Caki2 (cell line): ENCODE data around the gene HIP1. TPM values are rescaled to one million over a fixed set of nuclear protein-coding genes. Genes with fewer than 3 reads are reported as not detected.
"Not testable (repeated sequence)": the region's sequence is repeated elsewhere in the genome, so short reads cannot be mapped to it uniquely, and the experiment has no call there.

Experiments used
- DNase-seq: peaks from one replicate; pipeline ENCODE4 v3.0.0-alpha.2; 2015; ENCODE audit warnings: low read depth
- in situ Hi-C: cut with HindIII; loops from 2 replicates; pipeline ENCODE4 v1.10.0; 2016; ENCODE audit warnings: low sequenced_read_pairs, low pct_unique_long_range_greater_than_20kb, mixed read lengths
- total RNA-seq: library from RNA; depleted of rRNA; stranded (reverse); fragments of >200 nt; shearing (Covaris generic); gene quantifications from 2 replicates; pipeline ENCODE4 v1.2.3, GENCODE V29; 2014; ENCODE audit warnings: low replicate concordance

HIP1 gene
- total RNA-seq, 1 experiment from 2014 or later: 25.3 TPM

DNA sequence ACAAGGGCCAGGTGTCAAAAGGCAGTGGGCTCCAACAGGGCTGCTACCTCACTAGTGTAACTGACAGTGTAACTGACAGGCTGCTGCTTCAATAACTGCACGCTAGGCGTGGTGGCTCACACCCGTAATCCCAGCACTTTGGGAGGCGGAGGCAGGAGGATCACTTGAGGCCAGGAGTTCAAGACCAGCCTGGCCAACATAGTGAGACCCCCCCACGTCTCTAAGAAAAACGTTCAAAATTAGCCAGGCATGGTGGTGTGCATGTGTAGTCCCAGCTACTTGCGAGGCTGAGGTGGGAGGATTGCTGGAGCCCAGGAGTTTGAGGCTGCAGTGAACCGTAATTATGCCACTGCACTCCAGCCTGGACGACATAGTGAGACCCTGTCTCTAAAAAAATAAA, 16.8 kb downstream of the HIP1 start:
- DNase-seq, in situ Hi-C loops: not testable (repeated sequence)

GRCh38 chr7:75721426-75721825, 17.3 kb downstream of the HIP1 start:
- no peak for DNase-seq
- in situ Hi-C loops: no loop called here

DNA sequence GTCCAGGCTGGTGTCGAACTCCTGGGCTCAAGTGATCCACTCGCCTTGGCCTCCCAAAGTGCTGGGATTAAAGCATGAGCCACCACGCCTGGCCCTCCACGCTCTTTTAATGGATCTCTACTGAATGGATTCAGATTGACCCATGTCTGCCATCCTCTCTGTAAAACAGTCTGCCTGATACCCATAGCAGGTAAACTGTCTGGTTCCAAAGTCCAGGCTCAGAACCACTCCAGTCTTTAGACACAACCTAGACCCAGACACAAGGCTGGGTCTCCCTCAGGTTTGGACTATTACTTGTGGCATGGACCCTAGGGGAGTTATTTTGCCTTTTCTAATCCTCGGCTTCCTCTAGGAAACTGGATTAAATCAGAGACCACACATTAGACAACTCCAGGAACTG, 19.1 kb downstream of the HIP1 start:
- in situ Hi-C loops: no loop called here

GRCh38 chr7:75718390-75719031, 20.2 kb downstream of the HIP1 start:
- DNase-seq: no peak
- in situ Hi-C loops: no loop called here

More for the DNA sequence above, 19.1 kb downstream of the HIP1 start:
- DNase-seq: no peak

DNA sequence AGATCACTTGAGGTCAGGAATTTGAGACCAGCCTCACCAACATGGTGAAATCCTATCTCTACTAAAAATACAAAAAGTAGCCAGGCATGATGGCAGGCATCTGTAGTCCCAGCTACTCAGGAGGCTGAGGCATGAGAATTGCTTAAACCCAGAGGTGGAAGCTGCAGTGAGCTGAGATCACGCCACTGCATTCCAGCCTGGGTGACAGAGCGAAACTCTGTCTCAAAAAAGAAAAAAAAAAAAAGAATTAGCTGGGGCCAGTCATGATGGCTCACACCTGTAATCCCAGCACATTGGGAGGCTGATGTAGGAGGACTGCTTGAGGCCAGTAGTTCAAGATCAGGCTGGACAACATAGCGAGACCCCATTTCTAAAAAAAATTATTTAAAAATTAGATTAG, 21.0 kb downstream of the HIP1 start:
- DNase-seq, in situ Hi-C loops: not testable (repeated sequence)

- in situ Hi-C loops: no loop called here
- DNase-seq: no peak
These were observed 21.6 kb downstream of the HIP1 start for GRCh38 chr7:75716992-75717626.

DNA sequence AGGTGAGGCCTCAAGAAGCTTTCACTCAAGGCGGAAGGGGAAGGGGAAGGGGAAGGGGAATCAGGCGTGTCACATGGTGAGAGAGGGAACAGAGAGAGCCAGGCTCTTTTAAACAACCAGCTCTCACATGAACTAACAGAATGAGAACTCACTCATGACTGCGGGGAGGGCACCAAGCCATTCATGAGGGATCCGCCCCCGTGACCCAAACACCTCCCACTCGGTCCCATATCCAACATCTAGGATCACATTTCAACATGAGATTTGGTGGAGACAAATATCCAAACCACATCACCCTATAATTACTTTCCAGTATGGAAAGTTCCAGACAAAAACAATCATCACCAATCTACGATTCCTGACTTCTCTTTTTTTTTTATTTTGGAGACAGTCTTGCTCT, 22.9 kb downstream of the HIP1 start:
- in situ Hi-C loops: no loop called here
- no peak for DNase-seq

GRCh38 chr7:75712517-75713361, 26.0 kb downstream of the HIP1 start:
- in situ Hi-C loops: no loop called here
- DNase-seq: no peak

- DNase-seq: no peak
- in situ Hi-C loops: no loop called here
These were observed 26.9 kb downstream of the HIP1 start for GRCh38 chr7:75711656-75712514.

GRCh38 chr7:75711076-75711475, 27.7 kb downstream of the HIP1 start:
- no peak for DNase-seq
- in situ Hi-C loops: no loop called here

GRCh38 chr7:75704928-75705327, 33.8 kb downstream of the HIP1 start:
- in situ Hi-C loops: no loop called here
- DNase-seq: no peak

GRCh38 chr7:75702515-75702914, 36.2 kb downstream of the HIP1 start:
- in situ Hi-C loops: no loop called here
- no peak for DNase-seq

- no peak for DNase-seq
- in situ Hi-C loops: no loop called here
These were observed 38.7 kb downstream of the HIP1 start for GRCh38 chr7:75699993-75700392.

GRCh38 chr7:75698358-75698757, 40.4 kb downstream of the HIP1 start:
- no peak for DNase-seq
- in situ Hi-C loops: no loop called here

GRCh38 chr7:75696263-75697037, 42.3 kb downstream of the HIP1 start:
- DNase-seq: no peak
- in situ Hi-C loops: no loop called here

DNA sequence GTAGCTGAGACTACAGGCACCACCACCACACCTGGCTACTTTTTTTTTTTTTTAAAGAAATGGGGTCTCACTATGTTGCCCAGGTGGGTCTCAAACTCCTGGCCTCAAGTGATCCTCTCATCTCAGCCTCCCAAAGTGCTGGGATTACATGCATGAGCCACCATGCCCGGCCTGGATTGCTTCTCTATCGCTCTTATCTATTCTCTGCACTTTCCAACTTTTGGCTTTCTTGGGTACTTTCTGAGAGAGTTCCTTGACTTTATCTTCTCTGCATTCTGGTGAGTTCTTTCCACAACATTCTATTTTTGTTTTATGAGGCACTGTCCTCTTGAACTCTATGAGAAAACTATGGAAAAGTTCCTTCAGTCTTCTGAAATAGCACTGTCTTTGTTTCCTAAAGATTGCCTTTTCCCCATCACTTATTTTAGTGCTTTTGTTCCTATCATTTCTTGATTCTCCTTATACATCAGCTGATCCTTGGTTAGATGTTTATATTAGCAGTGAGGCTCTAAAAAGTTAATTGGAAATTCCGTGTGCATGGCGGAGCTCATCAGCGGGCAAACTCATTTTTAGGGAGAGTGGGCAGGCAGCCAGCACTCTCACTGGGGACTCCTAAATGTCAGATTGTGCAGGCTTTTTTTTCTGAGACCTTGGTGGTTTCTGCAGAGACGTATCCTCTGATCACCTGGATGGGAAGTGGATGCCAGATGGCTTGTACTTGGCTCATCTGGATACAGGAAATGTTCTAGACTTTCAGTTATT, 43.9 kb downstream of the HIP1 start:
- in situ Hi-C loops: no loop called here
- DNase-seq: no peak

DNA sequence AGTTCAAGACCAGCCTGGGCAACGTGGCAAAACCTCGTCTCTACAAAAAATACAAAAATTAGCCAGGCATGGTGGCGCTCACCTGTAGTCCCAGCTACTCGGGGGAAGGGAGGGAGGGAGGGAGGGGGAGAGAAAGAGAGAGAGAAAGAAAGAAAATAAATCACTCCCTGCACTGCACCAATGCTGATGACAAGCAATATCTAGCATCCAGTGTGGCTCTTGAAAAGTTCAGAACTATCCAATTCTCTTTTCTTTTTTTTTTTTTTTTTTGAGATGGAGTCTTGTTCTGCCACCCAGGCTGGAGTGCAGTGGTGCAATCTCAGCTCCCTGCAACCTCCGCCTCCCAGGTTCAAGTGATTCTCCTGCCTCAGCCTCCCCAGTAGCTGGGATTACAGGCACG, 45.1 kb downstream of the HIP1 start:
- in situ Hi-C loops, DNase-seq: not testable (repeated sequence)
